HFF-Myc (cell line): ENCODE measurements around the gene TBC1D3B.

ENCODE experiments used
- DNase-seq: peaks from one replicate; pipeline ENCODE4 v3.0.0-alpha.2; 2011; ENCODE audit warnings: low read depth; ENCODE audit errors: extremely low read depth
- H3K4me3 ChIP-seq: replicated peaks from 2 replicates; pipeline ENCODE4 v1.5.1; 2011; ENCODE audit warnings: low read depth, mild to moderate bottlenecking, control low read depth, low read length
- TF ChIP-seq, protein P1 (sequence below): IDR thresholded peaks from 2 replicates; pipeline ENCODE4 v1.5.1; 2012; ENCODE audit warnings: mild to moderate bottlenecking, low read depth, low read length, control low read depth; ENCODE audit errors: missing control alignments

Gene TBC1D3B

GRCh38 chr17:36136439-36136838, 40.0 kb downstream of the TBC1D3B start:
- no peak for DNase-seq
- no peak overlapping the region for H3K4me3 ChIP-seq
- TF ChIP-seq, protein P1, sequence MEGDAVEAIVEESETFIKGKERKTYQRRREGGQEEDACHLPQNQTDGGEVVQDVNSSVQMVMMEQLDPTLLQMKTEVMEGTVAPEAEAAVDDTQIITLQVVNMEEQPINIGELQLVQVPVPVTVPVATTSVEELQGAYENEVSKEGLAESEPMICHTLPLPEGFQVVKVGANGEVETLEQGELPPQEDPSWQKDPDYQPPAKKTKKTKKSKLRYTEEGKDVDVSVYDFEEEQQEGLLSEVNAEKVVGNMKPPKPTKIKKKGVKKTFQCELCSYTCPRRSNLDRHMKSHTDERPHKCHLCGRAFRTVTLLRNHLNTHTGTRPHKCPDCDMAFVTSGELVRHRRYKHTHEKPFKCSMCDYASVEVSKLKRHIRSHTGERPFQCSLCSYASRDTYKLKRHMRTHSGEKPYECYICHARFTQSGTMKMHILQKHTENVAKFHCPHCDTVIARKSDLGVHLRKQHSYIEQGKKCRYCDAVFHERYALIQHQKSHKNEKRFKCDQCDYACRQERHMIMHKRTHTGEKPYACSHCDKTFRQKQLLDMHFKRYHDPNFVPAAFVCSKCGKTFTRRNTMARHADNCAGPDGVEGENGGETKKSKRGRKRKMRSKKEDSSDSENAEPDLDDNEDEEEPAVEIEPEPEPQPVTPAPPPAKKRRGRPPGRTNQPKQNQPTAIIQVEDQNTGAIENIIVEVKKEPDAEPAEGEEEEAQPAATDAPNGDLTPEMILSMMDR = no peak

- TF ChIP-seq, protein P1 = no peak
- H3K4me3 ChIP-seq = no peak overlapping the region
- DNase-seq = no peak
Measured at GRCh38 chr17:36136036-36136435, 40.4 kb downstream of the TBC1D3B start.

- no peak for DNase-seq
- no peak overlapping the region for H3K4me3 ChIP-seq
- TF ChIP-seq, protein P1 = no peak
Measured at GRCh38 chr17:36135465-36135864, 41.0 kb downstream of the TBC1D3B start.

GRCh38 chr17:36133602-36134236, 42.7 kb downstream of the TBC1D3B start:
- no peak for DNase-seq
- no peak overlapping the region for H3K4me3 ChIP-seq
- TF ChIP-seq, protein P1 = no peak

GRCh38 chr17:36132421-36132831, 44.0 kb downstream of the TBC1D3B start:
- H3K4me3 ChIP-seq = no peak overlapping the region
- no peak for DNase-seq
- TF ChIP-seq, protein P1 = no peak

GRCh38 chr17:36131931-36132330, 44.5 kb downstream of the TBC1D3B start:
- TF ChIP-seq, protein P1 = no peak
- DNase-seq = no peak
- H3K4me3 ChIP-seq = no peak overlapping the region

- H3K4me3 ChIP-seq = no peak overlapping the region
- TF ChIP-seq, protein P1 = no peak
- no peak for DNase-seq
Measured at GRCh38 chr17:36131421-36131820, 45.0 kb downstream of the TBC1D3B start.
